Endometrial microvascular endothelial cells (primary cell): ENCODE measurements around the gene CD4. TPM values are rescaled to one million over a fixed set of nuclear protein-coding genes. Genes with fewer than 3 reads are reported as not detected.

Experiments
- in situ Hi-C: cut with HindIII; loops from 2 replicates; pipeline ENCODE4 v1.10.0; 2017; ENCODE audit warnings: low sequenced_read_pairs, low pct_unique_long_range_greater_than_20kb; ENCODE audit errors: inconsistent ontology term
- total RNA-seq: library from RNA; depleted of rRNA; stranded (reverse); fragments of >200 nt; gene quantifications from one replicate; pipeline ENCODE4 v1.2.3, GENCODE V29; 2015; ENCODE audit errors: inconsistent ontology term

Gene CD4
- total RNA-seq, 1 donor from 2014 or later, result not detected

GRCh38 chr12:6764011-6764828 is 25.1 kb upstream of the CD4 start:
- in situ Hi-C loops, result no loop called here

GRCh38 chr12:6765048-6765633 is 24.2 kb upstream of the CD4 start:
- in situ Hi-C loops, result no loop called here

- in situ Hi-C loops, result no loop called here
Measured at GRCh38 chr12:6765634-6766581, 23.4 kb upstream of the CD4 start, which contains the start of gene PTMS. PTMS (plus strand) TSS chr12:6766363; CDS start chr12:6766706, 343 bp downstream.

- in situ Hi-C loops, result no loop called here
Measured at GRCh38 chr12:6766651-6767349, 22.5 kb upstream of the CD4 start.

GRCh38 chr12:6767353-6768319 is 21.7 kb upstream of the CD4 start:
- in situ Hi-C loops, result no loop called here

GRCh38 chr12:6768437-6768914 is 20.9 kb upstream of the CD4 start:
- in situ Hi-C loops, result no loop called here

- in situ Hi-C loops, result no loop called here
Measured at GRCh38 chr12:6768990-6769389, 20.3 kb upstream of the CD4 start.

GRCh38 chr12:6769666-6770065 is 19.7 kb upstream of the CD4 start:
- in situ Hi-C loops, result no loop called here

- in situ Hi-C loops, result no loop called here
Measured at GRCh38 chr12:6770094-6770493, 19.2 kb upstream of the CD4 start.

- in situ Hi-C loops, result no loop called here
Measured at GRCh38 chr12:6770600-6770999, 18.7 kb upstream of the CD4 start.

- in situ Hi-C loops, result no loop called here
Measured at GRCh38 chr12:6771091-6771495, 18.2 kb upstream of the CD4 start.

GRCh38 chr12:6771509-6772330 is 17.6 kb upstream of the CD4 start:
- in situ Hi-C loops, result no loop called here

- in situ Hi-C loops, result no loop called here
Measured at GRCh38 chr12:6772331-6772695, 17.0 kb upstream of the CD4 start, which contains the start of gene LAG3. LAG3 (plus strand) TSS chr12:6772520; CDS start chr12:6772853, 333 bp downstream.

GRCh38 chr12:6772726-6773589 is 16.4 kb upstream of the CD4 start:
- in situ Hi-C loops, result no loop called here

GRCh38 chr12:6773590-6774351 is 15.6 kb upstream of the CD4 start:
- in situ Hi-C loops, result no loop called here
